GM19193 (cell line): Measurements from ENCODE around the gene ULK4.

ENCODE experiments used
- POLR2A ChIP-seq: IDR thresholded peaks from 4 replicates; pipeline ENCODE4 v1.6.1; 2011; ENCODE audit not compliant: insufficient read depth, insufficient read length; ENCODE audit errors: extremely low read depth

Gene ULK4

GRCh38 chr3:41565003-41565402, 396.9 kb downstream of the ULK4 start:
- no peak for TF ChIP-seq POLR2A

GRCh38 chr3:41532976-41533375, 428.9 kb downstream of the ULK4 start:
- TF ChIP-seq POLR2A: no peak

- TF ChIP-seq POLR2A: no peak
Observed at GRCh38 chr3:41526995-41527573, 434.8 kb downstream of the ULK4 start.

- TF ChIP-seq POLR2A: no peak
Observed at GRCh38 chr3:41525303-41526064, 436.4 kb downstream of the ULK4 start.

- TF ChIP-seq POLR2A: no peak
Observed at GRCh38 chr3:41523897-41524296, 438.0 kb downstream of the ULK4 start.

GRCh38 chr3:41522612-41523011, 439.3 kb downstream of the ULK4 start:
- no peak for TF ChIP-seq POLR2A

- no peak for TF ChIP-seq POLR2A
Observed at GRCh38 chr3:41521010-41521655, 440.8 kb downstream of the ULK4 start.

GRCh38 chr3:41519746-41520145, 442.2 kb downstream of the ULK4 start:
- TF ChIP-seq POLR2A: no peak

GRCh38 chr3:41518626-41519025, 443.3 kb downstream of the ULK4 start:
- no peak for TF ChIP-seq POLR2A

GRCh38 chr3:41508063-41508696, 453.7 kb downstream of the ULK4 start:
- TF ChIP-seq POLR2A: no peak

- TF ChIP-seq POLR2A: no peak
Observed at GRCh38 chr3:41507336-41508062, 454.4 kb downstream of the ULK4 start.

GRCh38 chr3:41503998-41504623, 457.8 kb downstream of the ULK4 start:
- no peak for TF ChIP-seq POLR2A

- no peak for TF ChIP-seq POLR2A
Observed at GRCh38 chr3:41502481-41502880, 459.4 kb downstream of the ULK4 start.

GRCh38 chr3:41502023-41502422, 459.9 kb downstream of the ULK4 start:
- no peak for TF ChIP-seq POLR2A
